ENCODE data around the gene OR2A2. TPM values are rescaled to one million over a fixed set of nuclear protein-coding genes. Genes with fewer than 3 reads are reported as not detected.

Gene OR2A2
- total and polyA plus RNA-seq, 2 donors (not counting 3 experiments of a cell fraction or from before 2014, with no cell fraction given): not detected

- CTCF ChIA-PET: no interaction called here
- Histone ChIP-seq H3K9ac (replicated peaks; ENCODE audit: extremely low read depth, insufficient read depth, low read length) (no peak overlapping the region), H3K27me3 (ENCODE audit: control insufficient read depth in 2 of 2, insufficient read depth in 2 of 2, low read length in 2 of 2) (no peaks in the 10 kb centered on the region), H3K27ac (ENCODE audit: insufficient read depth, low read depth, low read length) (no peak overlapping the region), H4K20me1 (replicated peaks; ENCODE audit: control insufficient read depth, extremely low read depth, insufficient read depth, low read length) (no peaks in the 10 kb centered on the region), H3K4me2 (ENCODE audit: insufficient read depth, low read length) (no peak overlapping the region), H3K79me2 (ENCODE audit: control insufficient read depth, insufficient read depth, low read length) (no peaks in the 10 kb centered on the region), H2AFZ (ENCODE audit: low read depth, low read length) (no peak overlapping the region), H3K9me3 (replicated peaks; ENCODE audit: control insufficient read depth, insufficient read depth, low read length) (no peaks in the 10 kb centered on the region), H3K4me3 (replicated peaks in 1 of 3; ENCODE audit: insufficient read depth in 1 of 3, low read depth in 1 of 3, low read length in 3 of 3) (no peak overlapping the region), H3K9me1 (replicated peaks; ENCODE audit: control insufficient read depth, extremely low read depth, insufficient read depth, low read length) (no peaks in the 10 kb centered on the region), H3K36me3 (ENCODE audit: control insufficient read depth in 2 of 2, extremely low read depth in 1 of 2, insufficient read depth in 2 of 2, low read length in 2 of 2) (no peaks in the 10 kb centered on the region), H3K4me1 (ENCODE audit: control insufficient read depth, extremely low read depth, insufficient read depth, low read length) (no peaks in the 10 kb centered on the region)
- dilution Hi-C loops (cut with MboI; ENCODE audit: extremely low pct_ligation_motif_present, low sequenced_read_pairs) (no loop called here), intact Hi-C loops (cut with micrococcal nuclease) (no loop called here)
- no peak for FAIRE-seq
- no peak for TF ChIP-seq JUN (IDR thresholded peaks at IDR 0.05; ENCODE audit: borderline replicate concordance, insufficient read depth, insufficient read length, low read depth)
- TF ChIP-seq CTCF (IDR thresholded peaks at IDR 0.05; ENCODE audit: extremely low read depth in 1 of 2, insufficient read depth in 1 of 2, low read depth in 1 of 2, low read length in 2 of 2): no peak
- TF ChIP-seq POLR2A (IDR thresholded peaks at IDR 0.05; ENCODE audit: low read depth, low read length): no peak
- TF ChIP-seq FOS (IDR thresholded peaks at IDR 0.05; ENCODE audit: borderline replicate concordance, insufficient read depth, low read length): no peak
- no peak for TF ChIP-seq POLR2AphosphoS5 (IDR thresholded peaks at IDR 0.05; ENCODE audit: insufficient read depth, low read depth, low read length)
- no peak for TF ChIP-seq GATA2 (IDR thresholded peaks at IDR 0.05; ENCODE audit: insufficient read depth, insufficient read length, low read depth, low read length)
- no peak for TF ChIP-seq MAX (IDR thresholded peaks at IDR 0.05; ENCODE audit: insufficient read depth, insufficient read length)
- no peak for TF ChIP-seq EZH2 (IDR thresholded peaks at IDR 0.05; ENCODE audit: borderline replicate concordance, low read depth, low read length, severe bottlenecking)
- TF ChIP-seq MYC (IDR thresholded peaks at IDR 0.05; ENCODE audit: low read depth, low read length): no peak
- no peak for DNase-seq (ENCODE audit: low read depth, low spot score)
- POLR2A ChIA-PET: no interaction called here
- no TSS peak for BruUV-seq (replicated peaks)
These were observed 35.0 kb upstream of the OR2A2 start for GRCh38 chr7:144074374-144074773.

Data from endothelial cell of umbilical vein (primary cell).